K562 (cell line): ENCODE measurements around the gene NAXD. TPM values are rescaled to one million over a fixed set of nuclear protein-coding genes. Genes with fewer than 3 reads are reported as not detected.

Source experiments
- ATAC-seq: fragments of 200-7000 bp; cut with Tn5 transposase; 3 replicates; pipeline ENCODE4 v1.9.1; 2020; ENCODE audit warnings: moderate library complexity
- BruUV-seq: library from RNA; stranded (reverse); fragments of 400-500 nt; replicated peaks from 2 replicates; lab custom pipeline; 2021; lab: Mats Ljungman, UMichigan
- CTCF ChIA-PET: fragments of 300-600 bp; formaldehyde crosslinking; extraction: SDS; loops from one replicate; lab custom pipeline; 2021; ENCODE audit warnings: low intra/inter-chr PET ratio; lab: Yijun Ruan, JAX
- POLR2A ChIA-PET: fragments of 300-600, 350-650 bp; sonication (Branson Sonifier 250); formaldehyde crosslinking; extraction: SDS; loops from one replicate; lab custom pipeline; 2021; ENCODE audit warnings: antibody characterized with exemption, inconsistent platforms; lab: Yijun Ruan, JAX
- DNase-seq, 4 experiments: peaks; one replicate each; pipeline versions ENCODE4 v3.0.0 to v3.0.0-alpha.2; 2011 to 2018; ENCODE audit warnings: low spot score in 3 of 4, mixed read lengths in 3 of 4; ENCODE audit errors: extremely low read depth in 1 of 4
- FAIRE-seq: peaks from 2 replicates; lab custom pipeline; 2011; peaks lifted over from hg19 to GRCh38; lab: Jason Lieb, UNC
- H2AFZ ChIP-seq: 2 replicates; pipeline ENCODE4 v1.6.0; 2011; ENCODE audit warnings: low read depth, low read length, control low read depth, inconsistent platforms
- H3K27ac ChIP-seq: fragments of 200-600 bp; 3 replicates; pipeline ENCODE4 v1.8.0; 2011; ENCODE audit warnings: low read depth, mild to moderate bottlenecking, control low read depth, inconsistent platforms, low read length, moderate library complexity, mixed read lengths; ENCODE audit errors: extremely low read depth
- H3K27me3 ChIP-seq, 2 experiments: fragments of 300-600 bp in 1 of 2; 2 replicates in 1 of 2; 3 replicates in 1 of 2; pipeline versions ENCODE4 v1.6.0 to v1.8.0; 2011; ENCODE audit warnings: inconsistent platforms in 2 of 2, low read length in 2 of 2, mild to moderate bottlenecking in 1 of 2, mixed read lengths in 1 of 2, moderate library complexity in 1 of 2; ENCODE audit not compliant: control insufficient read depth in 2 of 2, insufficient read depth in 2 of 2
- H3K36me3 ChIP-seq: fragments of 300-600 bp; 3 replicates; pipeline ENCODE4 v1.8.0; 2011; ENCODE audit warnings: mild to moderate bottlenecking, low read length, inconsistent platforms; ENCODE audit not compliant: control insufficient read depth, insufficient read depth
- H3K4me1 ChIP-seq, 2 experiments: fragments of 200-600 bp in 1 of 2; replicated peaks in 1 of 2; 2 replicates in 1 of 2; 3 replicates in 1 of 2; pipeline versions ENCODE4 v1.5.1 to v1.8.0; 2011; ENCODE audit warnings: inconsistent platforms in 2 of 2, low read length in 2 of 2, mild to moderate bottlenecking in 1 of 2, mixed read lengths in 1 of 2, moderate library complexity in 1 of 2; ENCODE audit not compliant: control insufficient read depth in 2 of 2, insufficient read depth in 2 of 2
- H3K4me2 ChIP-seq: 2 replicates; pipeline ENCODE4 v1.6.1; 2011; ENCODE audit warnings: low read length, control low read depth, inconsistent platforms, mixed read lengths; ENCODE audit not compliant: insufficient read depth
- H3K4me3 ChIP-seq: fragments of 200-600 bp; sonication (generic), shearing (Covaris generic); 2 replicates; pipeline ENCODE4 v1.5.1; 2016; ENCODE audit warnings: control low read depth, inconsistent platforms
- H3K79me2 ChIP-seq: fragments of 200-600 bp; 3 replicates; pipeline ENCODE4 v1.8.0; 2011; ENCODE audit warnings: low read length, inconsistent platforms; ENCODE audit not compliant: control insufficient read depth, insufficient read depth
- H3K9ac ChIP-seq, 2 experiments: 2 replicates each; pipeline versions ENCODE4 v1.6.0 to v1.6.1; 2011; ENCODE audit warnings: low read depth in 2 of 2, low read length in 2 of 2, control low read depth in 1 of 2, inconsistent platforms in 1 of 2, mild to moderate bottlenecking in 1 of 2, mixed read lengths in 1 of 2; ENCODE audit not compliant: insufficient read depth in 1 of 2
- H3K9me1 ChIP-seq: one replicate; pipeline ENCODE4 v1.6.0; 2011; ENCODE audit warnings: inconsistent platforms, mild to moderate bottlenecking, low read length, moderate library complexity; ENCODE audit not compliant: control insufficient read depth, insufficient read depth
- H3K9me3 ChIP-seq: replicated peaks from 2 replicates; pipeline ENCODE4 v1.5.1; 2011; ENCODE audit warnings: low read depth, low read length, inconsistent platforms; ENCODE audit not compliant: control insufficient read depth, insufficient read depth
- H4K20me1 ChIP-seq: replicated peaks from 2 replicates; pipeline ENCODE4 v1.6.1; 2011; ENCODE audit warnings: low read length, inconsistent platforms, mixed read lengths; ENCODE audit not compliant: control insufficient read depth, insufficient read depth
- EP300 ChIP-seq: IDR thresholded peaks from 2 replicates; pipeline ENCODE4 v1.6.1; 2012; ENCODE audit warnings: low read length, improper control_type of control experiment
- PHTF2 ChIP-seq: fragments of 250-450 bp; sonication (Bioruptor Pico); IDR thresholded peaks from 2 replicates; pipeline ENCODE4 v1.5.0; 2021; ENCODE audit warnings: mild to moderate bottlenecking
- TGIF2 ChIP-seq: sonication (generic); formaldehyde crosslinking; IDR thresholded peaks from 2 replicates; pipeline ENCODE4 v1.8.1; 2022; ENCODE audit warnings: mild to moderate bottlenecking, missing genetic modification reagents, moderate library complexity
- ZNF165 ChIP-seq: fragments of 250-450 bp; sonication (Bioruptor Pico); IDR thresholded peaks from 2 replicates; pipeline ENCODE4 v1.4.0; 2020; ENCODE audit warnings: borderline replicate concordance
- ZNF253 ChIP-seq: fragments of 250-450 bp; sonication (Bioruptor Pico); conservative IDR thresholded peaks from 2 replicates; pipeline ENCODE4 v1.6.1; 2021; ENCODE audit warnings: mild to moderate bottlenecking
- ZNF3 ChIP-seq: fragments of 250-450 bp; sonication (Bioruptor Pico); IDR thresholded peaks from 2 replicates; pipeline ENCODE4 v1.5.0; 2021; ENCODE audit warnings: mild to moderate bottlenecking, moderate library complexity
- ZNF444 ChIP-seq: fragments of 250-450 bp; sonication (Bioruptor Pico); IDR thresholded peaks from 2 replicates; pipeline ENCODE4 v1.4.0; 2020; ENCODE audit warnings: mild to moderate bottlenecking, moderate library complexity
- WGBS: fragments of 100-300 bp; shearing (Covaris generic); methylation state at CpG from one replicate; pipeline ENCODE4 v1.1.6; 2016; ENCODE audit warnings: low coverage, mixed read lengths; ENCODE audit not compliant: insufficient coverage; ENCODE audit errors: missing lambda C conversion rate; 5-methylcytosine and 5-hydroxymethylcytosine counted together
- in situ Hi-C: fragments of 300-500 bp; cut with MboI; formaldehyde crosslinking; loops from 4 replicates; pipeline ENCODE4 v1.15.0; 2018; ENCODE audit warnings: inconsistent platforms, mixed read lengths
- intact Hi-C: fragments of 100-400 bp; cut with micrococcal nuclease; formaldehyde crosslinking; loops from 2 replicates; pipeline ENCODE4 v1.14.2; 2022
- polyA plus RNA-seq, 8 experiments: library from polyadenylated mRNA; depleted of rRNA in 4 of 8; stranded (reverse) in 5 of 8; unstranded in 3 of 8; fragments of >200 nt; fragmentation: Nextera tagmentation in 2 of 8; fragmentation: Illumina TruSeq in 1 of 8; extraction: Ambion mirVana in 2 of 8; extraction: Trizol in 1 of 8; gene quantifications; 2 replicates each; pipeline versions ENCODE4 v1.2.1 to v1.2.3, GENCODE V29; 2011 to 2014; ENCODE audit warnings: inconsistent platforms in 1 of 8, missing spikeins in 1 of 8
- total RNA-seq, 7 experiments: library from RNA; depleted of rRNA in 6 of 7; stranded (reverse); fragments of >200 nt in 6 of 7; fragmentation: Illumina TruSeq in 2 of 7; extraction: Trizol in 2 of 7; gene quantifications; 2 replicates each; pipeline versions ENCODE4 v1.2.1 to v1.2.3, GENCODE V29; 2011 to 2021; ENCODE audit warnings: low replicate concordance in 1 of 7
- TF ChIP-seq, protein P1 (sequence below): fragments of 250-450 bp; sonication (Bioruptor Pico); IDR thresholded peaks from 2 replicates; pipeline ENCODE4 v1.5.0; 2021
- TF ChIP-seq, protein P2 (sequence below): fragments of 450-650 bp; conservative IDR thresholded peaks from 2 replicates; pipeline ENCODE4 v1.6.1; 2016; ENCODE audit warnings: missing genetic modification characterization, low read depth, mild to moderate bottlenecking, missing compliant biosample characterization, moderate library complexity
- TF ChIP-seq, protein P3 (sequence below), 2 experiments: fragments of 450-650 bp; IDR thresholded peaks; 2 replicates each; pipeline ENCODE4 v1.6.1; 2016
- TF ChIP-seq, protein P4 (sequence below): sonication (generic); formaldehyde crosslinking; IDR thresholded peaks from 2 replicates; pipeline ENCODE4 v1.9.0; 2022; ENCODE audit warnings: mild to moderate bottlenecking, missing genetic modification reagents
- TF ChIP-seq, protein P5 (sequence below), 2 experiments: IDR thresholded peaks; 2 replicates each; pipeline ENCODE4 v1.6.1; 2011; ENCODE audit warnings: borderline replicate concordance in 1 of 2, control low read depth in 1 of 2, low read depth in 1 of 2, low read length in 1 of 2, mild to moderate bottlenecking in 1 of 2, mixed read lengths in 1 of 2, moderate library complexity in 1 of 2; ENCODE audit not compliant: insufficient read depth in 1 of 2, insufficient read length in 1 of 2, poor library complexity in 1 of 2, severe bottlenecking in 1 of 2; ENCODE audit errors: extremely low read depth in 1 of 2

NAXD gene
- total and polyA plus RNA-seq, 9 of the 15 experiments (the other 6 are each of a cell fraction or from before 2014, with no cell fraction given) = 0.59 to 20.6 (median 13.0) TPM

DNA sequence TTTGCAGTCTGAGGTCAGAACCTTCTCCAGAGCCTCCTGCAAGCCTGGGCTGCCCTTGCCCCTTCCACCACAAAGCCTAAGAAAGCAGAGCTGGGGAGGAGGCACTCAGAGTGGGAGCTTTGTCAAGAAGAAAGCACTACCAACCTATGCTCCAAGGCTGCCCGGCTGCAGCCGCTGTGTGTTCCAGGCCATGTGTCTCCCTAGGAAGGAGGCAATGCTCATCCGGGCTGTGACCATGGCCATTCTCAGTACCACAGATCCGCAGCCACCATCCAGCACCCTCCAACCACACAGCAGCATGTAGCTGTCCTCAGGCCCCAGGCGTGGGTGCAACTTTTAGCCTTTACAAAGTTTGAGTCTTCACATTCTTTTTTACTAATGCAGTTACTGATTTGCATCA, 68.6 kb downstream of the NAXD start (continued):
- TF ChIP-seq, protein P1, sequence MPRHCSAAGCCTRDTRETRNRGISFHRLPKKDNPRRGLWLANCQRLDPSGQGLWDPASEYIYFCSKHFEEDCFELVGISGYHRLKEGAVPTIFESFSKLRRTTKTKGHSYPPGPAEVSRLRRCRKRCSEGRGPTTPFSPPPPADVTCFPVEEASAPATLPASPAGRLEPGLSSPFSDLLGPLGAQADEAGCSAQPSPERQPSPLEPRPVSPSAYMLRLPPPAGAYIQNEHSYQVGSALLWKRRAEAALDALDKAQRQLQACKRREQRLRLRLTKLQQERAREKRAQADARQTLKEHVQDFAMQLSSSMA (CRISPR knock-in tag) = no peak
- TF ChIP-seq ZNF444 (CRISPR knock-in tag) (no peak), ZNF165 (CRISPR knock-in tag) (no peak)
- TF ChIP-seq, protein P2, sequence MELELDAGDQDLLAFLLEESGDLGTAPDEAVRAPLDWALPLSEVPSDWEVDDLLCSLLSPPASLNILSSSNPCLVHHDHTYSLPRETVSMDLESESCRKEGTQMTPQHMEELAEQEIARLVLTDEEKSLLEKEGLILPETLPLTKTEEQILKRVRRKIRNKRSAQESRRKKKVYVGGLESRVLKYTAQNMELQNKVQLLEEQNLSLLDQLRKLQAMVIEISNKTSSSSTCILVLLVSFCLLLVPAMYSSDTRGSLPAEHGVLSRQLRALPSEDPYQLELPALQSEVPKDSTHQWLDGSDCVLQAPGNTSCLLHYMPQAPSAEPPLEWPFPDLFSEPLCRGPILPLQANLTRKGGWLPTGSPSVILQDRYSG (tag) = no peak
- TF ChIP-seq, protein P3, sequence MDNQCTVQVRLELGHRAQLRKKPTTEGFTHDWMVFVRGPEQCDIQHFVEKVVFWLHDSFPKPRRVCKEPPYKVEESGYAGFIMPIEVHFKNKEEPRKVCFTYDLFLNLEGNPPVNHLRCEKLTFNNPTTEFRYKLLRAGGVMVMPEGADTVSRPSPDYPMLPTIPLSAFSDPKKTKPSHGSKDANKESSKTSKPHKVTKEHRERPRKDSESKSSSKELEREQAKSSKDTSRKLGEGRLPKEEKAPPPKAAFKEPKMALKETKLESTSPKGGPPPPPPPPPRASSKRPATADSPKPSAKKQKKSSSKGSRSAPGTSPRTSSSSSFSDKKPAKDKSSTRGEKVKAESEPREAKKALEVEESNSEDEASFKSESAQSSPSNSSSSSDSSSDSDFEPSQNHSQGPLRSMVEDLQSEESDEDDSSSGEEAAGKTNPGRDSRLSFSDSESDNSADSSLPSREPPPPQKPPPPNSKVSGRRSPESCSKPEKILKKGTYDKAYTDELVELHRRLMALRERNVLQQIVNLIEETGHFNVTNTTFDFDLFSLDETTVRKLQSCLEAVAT (IDR thresholded peaks at IDR 0.05) = no peak

DNA sequence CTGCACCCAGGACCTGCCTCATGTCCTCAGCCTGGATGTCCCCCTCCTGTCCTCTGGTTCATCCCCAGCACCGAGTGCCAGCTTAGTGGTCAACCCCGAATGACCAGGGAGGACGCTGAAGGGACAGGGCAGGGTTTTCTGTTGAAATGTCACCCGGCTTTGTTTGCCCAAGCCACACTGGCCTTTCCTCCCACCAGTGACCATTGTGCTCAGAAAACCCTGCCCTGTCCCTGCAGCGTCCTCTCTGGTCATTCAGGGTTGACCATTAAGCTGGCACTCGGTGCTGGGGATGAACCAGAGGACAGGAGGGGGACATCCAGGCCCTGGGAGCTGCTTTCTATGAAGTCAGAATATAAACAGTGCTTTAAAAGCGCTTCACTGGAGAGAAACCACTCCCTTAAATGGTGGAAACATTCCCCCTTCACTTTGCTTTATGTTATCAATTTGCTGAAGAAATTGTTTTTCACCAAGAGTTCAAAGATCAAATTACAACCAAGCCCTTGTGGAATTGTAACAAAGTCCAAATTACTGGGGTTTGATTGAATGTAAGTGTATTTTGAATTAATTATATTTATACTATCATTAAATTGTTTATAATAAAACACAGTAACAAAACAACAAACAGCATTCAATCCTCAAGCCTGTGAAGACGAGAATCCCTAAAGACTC, 69.2 kb downstream of the NAXD start:
- ChIA-PET POLR2A (interaction anchor here (0.5 kb wide), 1 partner anchor 205 kb away, joined by 3 read pairs; no protein-coding TSS in a partner anchor), CTCF (no interaction called here)
- Histone ChIP-seq H3K27me3 (no peaks in the 10 kb centered on the region), H3K9me1 (no peaks in the 10 kb centered on the region), H3K9me3 (no peaks in the 10 kb centered on the region), H2AFZ (no peak overlapping the region), H3K4me1 (no peaks in the 10 kb centered on the region; a peak in 1 of 5 replicates), H3K9ac (no peak overlapping the region), H3K36me3 (peaks cover 61% of the 10 kb centered on the region; the same call in 2 of the 3 replicates), H4K20me1 (no peaks in the 10 kb centered on the region), H3K79me2 (no peaks in the 10 kb centered on the region), H3K4me2 (no peak overlapping the region), H3K4me3 (no peak overlapping the region), H3K27ac (no peak overlapping the region)
- in situ Hi-C loops = no loop called here
- ATAC-seq = no peak
- DNase-seq = no peak
- no peak for FAIRE-seq
- BruUV-seq = no TSS peak
- intact Hi-C loops = loop anchor here (5.0 kb wide), 1 partner anchor 133 kb away; no protein-coding TSS in a partner anchor
- WGBS = 87% methylated on average over 8 of the region's 8 CpGs
- TF ChIP-seq PHTF2 (CRISPR knock-in tag) = no peak
- TF ChIP-seq TGIF2 (CRISPR knock-in tag) = no peak
- TF ChIP-seq, protein P4, sequence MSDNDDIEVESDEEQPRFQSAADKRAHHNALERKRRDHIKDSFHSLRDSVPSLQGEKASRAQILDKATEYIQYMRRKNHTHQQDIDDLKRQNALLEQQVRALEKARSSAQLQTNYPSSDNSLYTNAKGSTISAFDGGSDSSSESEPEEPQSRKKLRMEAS (CRISPR knock-in tag) = no peak
- TF ChIP-seq ZNF3 (CRISPR knock-in tag) = no peak
- TF ChIP-seq EP300 = no peak
- no peak for TF ChIP-seq ZNF253 (CRISPR knock-in tag)
- TF ChIP-seq, protein P5, sequence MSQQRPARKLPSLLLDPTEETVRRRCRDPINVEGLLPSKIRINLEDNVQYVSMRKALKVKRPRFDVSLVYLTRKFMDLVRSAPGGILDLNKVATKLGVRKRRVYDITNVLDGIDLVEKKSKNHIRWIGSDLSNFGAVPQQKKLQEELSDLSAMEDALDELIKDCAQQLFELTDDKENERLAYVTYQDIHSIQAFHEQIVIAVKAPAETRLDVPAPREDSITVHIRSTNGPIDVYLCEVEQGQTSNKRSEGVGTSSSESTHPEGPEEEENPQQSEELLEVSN (IDR thresholded peaks at IDR 0.05; ENCODE audit: borderline replicate concordance in 1 of 2, extremely low read depth in 1 of 2, insufficient read depth in 1 of 2, insufficient read length in 1 of 2, low read depth in 1 of 2, low read length in 1 of 2, poor library complexity in 1 of 2, severe bottlenecking in 1 of 2) = no peak
